ENCODE measurements around the gene AHCTF1.
"Not testable (repeated sequence)": the region's sequence is repeated elsewhere in the genome, so short reads cannot be mapped to it uniquely, and the experiment has no call there.

Gene AHCTF1

GRCh38 chr1:246916026-246916923 lies 15.5 kb downstream of the AHCTF1 start:
- not testable (repeated sequence) for DNase-seq (ENCODE audit: low spot score)

GRCh38 chr1:246907472-246907871 lies 24.3 kb downstream of the AHCTF1 start:
- no peak for DNase-seq (ENCODE audit: low spot score)

GRCh38 chr1:246906833-246907232 lies 24.9 kb downstream of the AHCTF1 start:
- no peak for DNase-seq (ENCODE audit: low spot score)

GRCh38 chr1:246901874-246902273 lies 29.9 kb downstream of the AHCTF1 start:
- no peak for DNase-seq (ENCODE audit: low spot score)

- no peak for DNase-seq (ENCODE audit: low spot score)
These were observed 34.4 kb downstream of the AHCTF1 start for GRCh38 chr1:246897302-246897701.

- DNase-seq (ENCODE audit: low spot score): no peak
These were observed 38.4 kb downstream of the AHCTF1 start for GRCh38 chr1:246893191-246893939.

- no peak for DNase-seq (ENCODE audit: low spot score)
These were observed 40.6 kb downstream of the AHCTF1 start for GRCh38 chr1:246891105-246891504.

- DNase-seq (ENCODE audit: low spot score): no peak
These were observed 43.2 kb downstream of the AHCTF1 start for GRCh38 chr1:246888522-246888921.

GRCh38 chr1:246885389-246885788 lies 46.4 kb downstream of the AHCTF1 start:
- DNase-seq (ENCODE audit: low spot score): not testable (repeated sequence)

- DNase-seq (ENCODE audit: low spot score): no peak
These were observed 53.2 kb downstream of the AHCTF1 start for GRCh38 chr1:246878551-246878950.

- no peak for DNase-seq (ENCODE audit: low spot score)
These were observed 55.3 kb downstream of the AHCTF1 start for GRCh38 chr1:246876431-246876830.

- DNase-seq (ENCODE audit: low spot score): no peak
These were observed 56.4 kb downstream of the AHCTF1 start for GRCh38 chr1:246875041-246876026.

GRCh38 chr1:246865921-246866320 lies 65.8 kb downstream of the AHCTF1 start:
- no peak for DNase-seq (ENCODE audit: low spot score)

GRCh38 chr1:246863791-246864190 lies 68.0 kb downstream of the AHCTF1 start:
- DNase-seq (ENCODE audit: low spot score): not testable (repeated sequence)

- no peak for DNase-seq (ENCODE audit: low spot score)
These were observed 71.3 kb downstream of the AHCTF1 start for GRCh38 chr1:246860401-246860800.

GRCh38 chr1:246856371-246856770 lies 75.4 kb downstream of the AHCTF1 start:
- no peak for DNase-seq (ENCODE audit: low spot score)

GRCh38 chr1:246850640-246851039 lies 81.1 kb downstream of the AHCTF1 start:
- DNase-seq (ENCODE audit: low spot score): not testable (repeated sequence)

- DNase-seq (ENCODE audit: low spot score): no peak
These were observed 87.9 kb downstream of the AHCTF1 start for GRCh38 chr1:246843876-246844275.

- DNase-seq (ENCODE audit: low spot score): not testable (repeated sequence)
These were observed 91.0 kb downstream of the AHCTF1 start for GRCh38 chr1:246840761-246841160.

GRCh38 chr1:246838118-246838456 lies 93.7 kb downstream of the AHCTF1 start:
- no peak for DNase-seq (ENCODE audit: low spot score)

- DNase-seq (ENCODE audit: low spot score): no peak
These were observed 94.2 kb downstream of the AHCTF1 start for GRCh38 chr1:246837418-246838117.

Data from HuH-7.5 (cell line).